Vagina (tissue), 2 donors: ENCODE results near the gene TRIAP1.

ENCODE experiments used
- POLR2A ChIP-seq, 2 donors: fragments of 450-650 bp; IDR thresholded peaks; one replicate each; pipeline ENCODE4 v1.6.1; 2017; ENCODE audit warnings: antibody characterized with exemption in 2 of 2, mild to moderate bottlenecking in 2 of 2, moderate library complexity in 2 of 2
- POLR2AphosphoS5 ChIP-seq, 2 donors: sonication (generic); formaldehyde crosslinking; IDR thresholded peaks; one replicate each; pipeline ENCODE4 v1.9.0; 2017; ENCODE audit warnings: antibody characterized with exemption in 2 of 2, mild to moderate bottlenecking in 2 of 2, low read depth in 1 of 2; ENCODE audit not compliant: insufficient read depth in 1 of 2
- TF ChIP-seq, protein P1 (sequence below), 3 experiments: fragments of 450-650 bp in 2 of 3; fragments of 200-600 bp in 1 of 3; sonication (generic) in 1 of 3; IDR thresholded peaks; one replicate each; pipeline ENCODE4 v1.5.1; 2017 to 2019; ENCODE audit warnings: antibody characterized with exemption in 3 of 3, mild to moderate bottlenecking in 2 of 3, moderate library complexity in 2 of 3

DNA sequence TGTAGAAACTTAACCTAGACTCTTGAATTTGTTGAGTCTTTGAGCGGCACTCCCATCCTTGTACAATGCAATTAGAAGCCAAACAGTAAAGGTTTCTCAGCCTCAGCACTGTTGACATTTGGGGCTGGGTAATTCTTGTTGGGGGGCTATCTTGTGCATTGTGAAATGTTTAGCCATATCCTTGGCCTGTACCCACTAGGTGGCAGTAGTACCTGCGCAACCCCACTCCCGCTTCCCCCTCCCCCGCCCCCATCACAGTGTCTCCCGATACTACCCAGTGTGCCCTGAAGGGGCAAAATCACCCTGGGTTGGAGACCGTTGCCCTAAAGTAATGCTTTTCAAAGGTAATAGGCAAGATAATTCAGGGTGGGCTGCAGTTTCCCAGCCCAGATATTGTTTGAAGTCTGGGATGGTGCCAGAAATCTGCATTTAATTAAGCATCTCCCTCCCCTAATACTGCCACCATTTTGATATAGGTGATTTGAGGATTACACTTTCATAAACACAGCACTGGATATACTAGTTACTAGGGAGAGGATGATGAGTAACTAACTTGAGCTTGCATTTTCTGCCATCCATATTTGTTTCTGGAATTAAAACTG, 6.4 kb downstream of the TRIAP1 start:
- TF ChIP-seq, protein P1, sequence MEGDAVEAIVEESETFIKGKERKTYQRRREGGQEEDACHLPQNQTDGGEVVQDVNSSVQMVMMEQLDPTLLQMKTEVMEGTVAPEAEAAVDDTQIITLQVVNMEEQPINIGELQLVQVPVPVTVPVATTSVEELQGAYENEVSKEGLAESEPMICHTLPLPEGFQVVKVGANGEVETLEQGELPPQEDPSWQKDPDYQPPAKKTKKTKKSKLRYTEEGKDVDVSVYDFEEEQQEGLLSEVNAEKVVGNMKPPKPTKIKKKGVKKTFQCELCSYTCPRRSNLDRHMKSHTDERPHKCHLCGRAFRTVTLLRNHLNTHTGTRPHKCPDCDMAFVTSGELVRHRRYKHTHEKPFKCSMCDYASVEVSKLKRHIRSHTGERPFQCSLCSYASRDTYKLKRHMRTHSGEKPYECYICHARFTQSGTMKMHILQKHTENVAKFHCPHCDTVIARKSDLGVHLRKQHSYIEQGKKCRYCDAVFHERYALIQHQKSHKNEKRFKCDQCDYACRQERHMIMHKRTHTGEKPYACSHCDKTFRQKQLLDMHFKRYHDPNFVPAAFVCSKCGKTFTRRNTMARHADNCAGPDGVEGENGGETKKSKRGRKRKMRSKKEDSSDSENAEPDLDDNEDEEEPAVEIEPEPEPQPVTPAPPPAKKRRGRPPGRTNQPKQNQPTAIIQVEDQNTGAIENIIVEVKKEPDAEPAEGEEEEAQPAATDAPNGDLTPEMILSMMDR (IDR thresholded peaks at IDR 0.05) = no peak
- TF ChIP-seq POLR2A (IDR thresholded peaks at IDR 0.05) (no peak), POLR2AphosphoS5 (IDR thresholded peaks at IDR 0.05; ENCODE audit: insufficient read depth in 1 of 2, low read depth in 1 of 2) (no peak)
